Lower leg skin (tissue), 3 donors: ENCODE results near the gene STOM.

ENCODE experiments used
- POLR2A ChIP-seq, 2 donors: fragments of 450-650 bp; IDR thresholded peaks; one replicate each; pipeline ENCODE4 v1.6.1; 2016 to 2017; ENCODE audit warnings: antibody characterized with exemption in 2 of 2, mild to moderate bottlenecking in 1 of 2, moderate library complexity in 1 of 2
- TF ChIP-seq, protein P1 (sequence below), 3 donors: fragments of 450-650 bp; IDR thresholded peaks; one replicate each; pipeline ENCODE4 v1.5.1; 2016; ENCODE audit warnings: antibody characterized with exemption in 3 of 3, mild to moderate bottlenecking in 3 of 3, moderate library complexity in 2 of 3

DNA sequence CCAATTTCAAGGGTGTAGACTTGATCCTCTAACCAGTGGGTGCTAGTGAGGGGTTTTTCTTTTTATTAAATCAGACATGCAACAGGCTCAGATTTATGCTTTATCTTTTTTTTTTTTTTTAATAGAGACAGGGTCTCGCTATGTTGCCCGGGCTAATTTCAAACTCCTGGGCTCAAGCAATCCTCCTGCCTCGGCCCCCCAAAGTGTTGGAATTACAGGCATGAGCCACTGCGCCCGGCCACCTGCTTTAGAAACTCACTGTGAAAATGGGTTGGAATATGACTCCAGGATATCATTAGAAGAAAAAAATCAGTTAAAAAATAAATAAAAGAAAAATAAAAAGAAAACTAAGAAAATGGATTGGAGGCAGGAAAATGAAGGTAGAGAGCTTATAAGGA lies 50.7 kb downstream of the STOM start:
- TF ChIP-seq POLR2A (IDR thresholded peaks at IDR 0.05) = no peak
- TF ChIP-seq, protein P1, sequence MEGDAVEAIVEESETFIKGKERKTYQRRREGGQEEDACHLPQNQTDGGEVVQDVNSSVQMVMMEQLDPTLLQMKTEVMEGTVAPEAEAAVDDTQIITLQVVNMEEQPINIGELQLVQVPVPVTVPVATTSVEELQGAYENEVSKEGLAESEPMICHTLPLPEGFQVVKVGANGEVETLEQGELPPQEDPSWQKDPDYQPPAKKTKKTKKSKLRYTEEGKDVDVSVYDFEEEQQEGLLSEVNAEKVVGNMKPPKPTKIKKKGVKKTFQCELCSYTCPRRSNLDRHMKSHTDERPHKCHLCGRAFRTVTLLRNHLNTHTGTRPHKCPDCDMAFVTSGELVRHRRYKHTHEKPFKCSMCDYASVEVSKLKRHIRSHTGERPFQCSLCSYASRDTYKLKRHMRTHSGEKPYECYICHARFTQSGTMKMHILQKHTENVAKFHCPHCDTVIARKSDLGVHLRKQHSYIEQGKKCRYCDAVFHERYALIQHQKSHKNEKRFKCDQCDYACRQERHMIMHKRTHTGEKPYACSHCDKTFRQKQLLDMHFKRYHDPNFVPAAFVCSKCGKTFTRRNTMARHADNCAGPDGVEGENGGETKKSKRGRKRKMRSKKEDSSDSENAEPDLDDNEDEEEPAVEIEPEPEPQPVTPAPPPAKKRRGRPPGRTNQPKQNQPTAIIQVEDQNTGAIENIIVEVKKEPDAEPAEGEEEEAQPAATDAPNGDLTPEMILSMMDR (IDR thresholded peaks at IDR 0.05) = no peak
